WI38 (cell line): ENCODE data around the gene MAF.

Experiments
- H3K4me3 ChIP-seq: 2 replicates; pipeline ENCODE4 v1.5.1; 2011; ENCODE audit warnings: low read depth, mild to moderate bottlenecking, control low read depth, low read length
- CTCF ChIP-seq: IDR thresholded peaks from 2 replicates; pipeline ENCODE4 v1.5.1; 2012; ENCODE audit warnings: low read depth, mild to moderate bottlenecking, control low read depth, low read length

Gene MAF

GRCh38 chr16:79598348-79599181 is 2.0 kb downstream of the MAF start:
- no peak for TF ChIP-seq CTCF
- H3K4me3 ChIP-seq, result no peak overlapping the region

GRCh38 chr16:79598063-79598347 is 2.5 kb downstream of the MAF start:
- no peak overlapping the region for H3K4me3 ChIP-seq
- no peak for TF ChIP-seq CTCF

GRCh38 chr16:79597277-79598062 is 3.1 kb downstream of the MAF start:
- H3K4me3 ChIP-seq, result no peak overlapping the region
- no peak for TF ChIP-seq CTCF

GRCh38 chr16:79595931-79596450 is 4.5 kb downstream of the MAF start:
- no peak overlapping the region for H3K4me3 ChIP-seq
- no peak for TF ChIP-seq CTCF

- H3K4me3 ChIP-seq, result no peak overlapping the region
- no peak for TF ChIP-seq CTCF
These were observed 5.3 kb downstream of the MAF start for GRCh38 chr16:79595231-79595641.

GRCh38 chr16:79593754-79594153 is 6.8 kb downstream of the MAF start:
- TF ChIP-seq CTCF, result no peak

GRCh38 chr16:79593074-79593531 is 7.4 kb downstream of the MAF start:
- no peak for TF ChIP-seq CTCF
- no peak overlapping the region for H3K4me3 ChIP-seq

More at GRCh38 chr16:79593754-79594153, 6.8 kb downstream of the MAF start:
- no peak overlapping the region for H3K4me3 ChIP-seq
